Osteoblast (primary cell): ENCODE data around the gene MGAT4C. TPM values are rescaled to one million over a fixed set of nuclear protein-coding genes. Genes with fewer than 3 reads are reported as not detected.

Experiments used
- DNase-seq: peaks from one replicate; pipeline ENCODE4 v3.0.0; 2011; ENCODE audit warnings: low spot score, mixed read lengths; ENCODE audit not compliant: insufficient read length; ENCODE audit errors: missing footprints
- H2AFZ ChIP-seq: 2 replicates; pipeline ENCODE4 v1.6.0; 2011; ENCODE audit warnings: mild to moderate bottlenecking, low read length
- H3K27ac ChIP-seq: 2 replicates; pipeline ENCODE4 v1.5.1; 2011; ENCODE audit warnings: mild to moderate bottlenecking, low read depth, low read length, moderate library complexity
- H3K27me3 ChIP-seq: 2 replicates; pipeline ENCODE4 v1.6.0; 2012; ENCODE audit warnings: mild to moderate bottlenecking, control low read depth, inconsistent platforms, low read length, moderate library complexity; ENCODE audit not compliant: insufficient read depth
- H3K36me3 ChIP-seq: 2 replicates; pipeline ENCODE4 v1.5.1; 2011; ENCODE audit warnings: mild to moderate bottlenecking, low read length, control low read depth, moderate library complexity; ENCODE audit not compliant: insufficient read depth
- H3K4me1 ChIP-seq: 2 replicates; pipeline ENCODE4 v1.5.1; 2011; ENCODE audit warnings: mild to moderate bottlenecking, low read length, control low read depth, moderate library complexity; ENCODE audit not compliant: insufficient read depth
- H3K4me2 ChIP-seq: 2 replicates; pipeline ENCODE4 v1.6.0; 2011; ENCODE audit warnings: mild to moderate bottlenecking, low read length; ENCODE audit not compliant: insufficient read depth
- H3K4me3 ChIP-seq: fragments of 200-600 bp; sonication (generic); 3 replicates; pipeline ENCODE4 v1.5.1; 2012; ENCODE audit warnings: mild to moderate bottlenecking, low read length, inconsistent platforms; ENCODE audit not compliant: insufficient read depth
- H3K79me2 ChIP-seq: 2 replicates; pipeline ENCODE4 v1.6.0; 2012; ENCODE audit warnings: mild to moderate bottlenecking, low read length, control low read depth, inconsistent platforms; ENCODE audit not compliant: insufficient read depth
- H3K9me3 ChIP-seq: 2 replicates; pipeline ENCODE4 v1.5.1; 2011; ENCODE audit warnings: low read depth, low read length, control low read depth
- H4K20me1 ChIP-seq: 2 replicates; pipeline ENCODE4 v1.6.0; 2012; ENCODE audit warnings: mild to moderate bottlenecking, low read length, control low read depth; ENCODE audit not compliant: insufficient read depth
- CTCF ChIP-seq: IDR thresholded peaks from 2 replicates; pipeline ENCODE4 v1.5.1; 2011; ENCODE audit warnings: mild to moderate bottlenecking, low read depth, low read length, moderate library complexity; ENCODE audit errors: extremely low read depth
- total RNA-seq: library from RNA; depleted of rRNA; stranded (reverse); fragments of >200 nt; gene quantifications from 2 replicates; pipeline ENCODE4 v1.2.3, GENCODE V29; 2012

Gene MGAT4C
- total RNA-seq, 1 donor: not detected

- no peak for DNase-seq
- no peak overlapping the region for H3K4me2 ChIP-seq
- H3K4me3 ChIP-seq: no peak overlapping the region
- H4K20me1 ChIP-seq: no peaks in the 10 kb centered on the region
- H2AFZ ChIP-seq: no peak overlapping the region
- no peaks in the 10 kb centered on the region for H3K27me3 ChIP-seq
- H3K9me3 ChIP-seq: no peaks in the 10 kb centered on the region
- no peaks in the 10 kb centered on the region for H3K79me2 ChIP-seq
- H3K27ac ChIP-seq: no peak overlapping the region
- TF ChIP-seq CTCF: no peak
- no peaks in the 10 kb centered on the region for H3K4me1 ChIP-seq
- no peaks in the 10 kb centered on the region for H3K36me3 ChIP-seq
These were observed 59.7 kb downstream of the MGAT4C start for GRCh38 chr12:86196465-86196864.

DNA sequence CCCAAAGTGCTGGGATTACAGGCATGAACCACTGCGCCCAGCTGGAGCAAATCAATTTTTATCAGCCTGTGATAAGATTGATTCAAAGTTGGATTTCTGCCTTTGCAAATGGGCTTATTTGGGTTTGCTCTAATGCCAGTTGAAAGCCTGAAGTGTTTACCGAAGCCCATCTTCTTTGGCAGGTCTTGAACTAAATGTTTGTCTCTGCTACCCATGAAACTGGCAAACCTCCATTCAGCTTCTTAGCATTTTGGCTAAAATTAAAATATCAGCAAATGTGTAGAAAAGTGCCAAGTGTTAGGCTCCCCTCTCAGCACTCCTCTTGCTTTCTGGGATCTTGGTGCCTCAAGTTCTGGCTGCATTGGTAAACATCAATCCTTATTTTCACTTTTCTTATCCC, 61.5 kb downstream of the MGAT4C start:
- H3K79me2 ChIP-seq: no peaks in the 10 kb centered on the region
- no peak for TF ChIP-seq CTCF

GRCh38 chr12:86193931-86194330, 62.3 kb downstream of the MGAT4C start:
- H3K79me2 ChIP-seq: no peaks in the 10 kb centered on the region
- no peaks in the 10 kb centered on the region for H3K36me3 ChIP-seq
- TF ChIP-seq CTCF: no peak
- H3K9me3 ChIP-seq: no peaks in the 10 kb centered on the region
- H3K4me1 ChIP-seq: no peaks in the 10 kb centered on the region
- no peak overlapping the region for H3K4me3 ChIP-seq
- no peak overlapping the region for H3K4me2 ChIP-seq
- H3K27ac ChIP-seq: no peak overlapping the region
- no peaks in the 10 kb centered on the region for H3K27me3 ChIP-seq
- H4K20me1 ChIP-seq: no peaks in the 10 kb centered on the region
- no peak for DNase-seq
- H2AFZ ChIP-seq: no peak overlapping the region

More for the DNA sequence above, 61.5 kb downstream of the MGAT4C start:
- no peak for DNase-seq
- Histone ChIP-seq H3K27ac (no peak overlapping the region), H2AFZ (no peak overlapping the region), H3K4me3 (no peak overlapping the region), H3K27me3 (no peaks in the 10 kb centered on the region), H3K4me2 (no peak overlapping the region), H4K20me1 (no peaks in the 10 kb centered on the region), H3K36me3 (no peaks in the 10 kb centered on the region), H3K9me3 (no peaks in the 10 kb centered on the region), H3K4me1 (no peaks in the 10 kb centered on the region)

GRCh38 chr12:86188226-86188625, 68.0 kb downstream of the MGAT4C start:
- Histone ChIP-seq H3K79me2 (no peaks in the 10 kb centered on the region), H3K9me3 (no peaks in the 10 kb centered on the region), H3K4me1 (no peaks in the 10 kb centered on the region), H2AFZ (no peak overlapping the region), H3K4me3 (no peak overlapping the region), H3K36me3 (no peaks in the 10 kb centered on the region), H3K27me3 (no peaks in the 10 kb centered on the region), H3K27ac (no peak overlapping the region), H3K4me2 (no peak overlapping the region), H4K20me1 (no peaks in the 10 kb centered on the region)
- TF ChIP-seq CTCF: no peak
- DNase-seq: no peak
